Measurements from ENCODE around the gene COL23A1.

The COL23A1 gene

DNA sequence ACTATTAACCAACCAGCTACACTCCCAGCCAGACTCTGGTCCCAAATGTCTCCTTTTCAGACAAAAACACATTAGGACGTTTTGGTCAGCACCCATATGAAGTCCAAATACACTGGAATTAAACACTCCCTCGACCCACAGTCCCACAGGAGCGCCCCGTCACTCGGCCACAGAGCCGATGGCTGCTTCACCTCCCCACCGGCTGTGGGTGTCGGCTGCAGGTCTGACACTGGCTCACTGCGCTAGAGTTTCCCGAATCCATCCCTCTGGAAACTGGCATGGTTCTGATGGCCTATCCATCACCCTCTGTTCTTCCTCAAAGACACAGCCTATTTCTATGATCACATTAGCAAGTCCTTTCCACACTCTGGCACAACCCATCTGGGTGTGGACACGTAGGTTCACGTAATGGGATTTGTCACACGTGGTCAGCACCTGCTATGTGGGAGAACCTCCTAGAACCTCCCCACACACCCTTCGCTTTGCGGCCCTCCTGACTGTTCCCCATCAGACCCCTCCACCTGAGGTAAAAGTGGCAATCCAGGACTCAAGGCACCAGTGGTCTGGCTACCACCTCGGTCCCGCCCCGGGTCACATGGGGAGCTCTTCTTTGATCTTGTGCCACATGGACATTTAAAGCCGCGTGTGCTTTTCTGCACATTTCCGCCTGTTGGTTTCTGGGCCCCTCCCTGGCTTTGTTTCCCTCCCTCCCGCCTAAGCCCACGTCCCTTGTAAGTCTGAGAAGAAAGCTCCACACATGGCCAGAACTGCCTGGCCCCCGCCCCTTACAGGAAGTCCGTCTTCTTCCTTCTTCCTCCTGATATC lies 226.5 kb downstream of the COL23A1 start:
- no peak for DNase-seq (ENCODE audit: low read depth in 2 of 2)

- DNase-seq (ENCODE audit: low read depth in 2 of 2) = no peak
These were observed 228.3 kb downstream of the COL23A1 start for GRCh38 chr5:178361657-178362445.

DNA sequence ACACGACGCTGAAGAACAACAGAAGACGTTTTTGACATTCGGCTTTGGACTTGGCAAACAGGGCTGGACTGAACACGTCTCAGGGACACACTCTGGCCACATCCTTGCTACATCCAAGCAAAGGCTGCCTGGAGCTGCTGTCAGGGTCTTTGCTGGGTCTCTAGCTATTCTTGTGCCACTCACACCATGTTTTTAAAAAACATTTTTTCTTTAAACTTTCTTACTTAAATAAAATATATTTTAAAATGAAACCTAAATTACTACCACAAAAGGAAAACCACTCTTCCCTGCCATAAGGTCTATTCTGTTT lies 229.3 kb downstream of the COL23A1 start:
- DNase-seq (ENCODE audit: low read depth in 2 of 2) = no peak

- DNase-seq (ENCODE audit: low read depth in 2 of 2) = no peak
These were observed 229.8 kb downstream of the COL23A1 start for GRCh38 chr5:178360222-178360925.

DNA sequence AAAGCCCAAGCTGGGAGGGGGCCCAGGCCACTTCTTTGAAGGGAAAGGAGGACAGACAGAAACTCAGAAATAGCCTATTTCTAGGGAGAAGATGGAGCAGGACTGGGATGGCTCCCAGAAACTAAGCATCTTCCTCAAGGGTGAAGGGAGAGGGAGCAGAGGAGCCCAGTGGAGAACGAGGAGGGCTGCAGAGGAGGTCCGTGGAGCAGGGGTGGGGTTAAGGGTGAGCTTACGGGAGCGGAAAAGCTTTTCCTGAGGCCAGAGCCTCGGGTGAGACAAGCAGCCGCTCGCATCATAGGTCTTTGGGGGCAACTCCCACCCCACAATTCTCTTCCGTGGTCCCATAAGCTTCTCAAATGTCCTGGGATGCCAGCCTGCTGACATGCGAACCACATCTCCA lies 230.5 kb downstream of the COL23A1 start:
- DNase-seq (ENCODE audit: low read depth in 2 of 2) = no peak

- no peak for DNase-seq (ENCODE audit: low read depth in 2 of 2)
These were observed 232.5 kb downstream of the COL23A1 start for GRCh38 chr5:178357678-178358077.

- DNase-seq (ENCODE audit: low read depth in 2 of 2) = no peak
These were observed 233.1 kb downstream of the COL23A1 start for GRCh38 chr5:178357121-178357521.

- no peak for DNase-seq (ENCODE audit: low read depth in 2 of 2)
These were observed 233.7 kb downstream of the COL23A1 start for GRCh38 chr5:178356431-178356872.

GRCh38 chr5:178355671-178356070 lies 234.5 kb downstream of the COL23A1 start:
- no peak for DNase-seq (ENCODE audit: low read depth in 2 of 2)

DNA sequence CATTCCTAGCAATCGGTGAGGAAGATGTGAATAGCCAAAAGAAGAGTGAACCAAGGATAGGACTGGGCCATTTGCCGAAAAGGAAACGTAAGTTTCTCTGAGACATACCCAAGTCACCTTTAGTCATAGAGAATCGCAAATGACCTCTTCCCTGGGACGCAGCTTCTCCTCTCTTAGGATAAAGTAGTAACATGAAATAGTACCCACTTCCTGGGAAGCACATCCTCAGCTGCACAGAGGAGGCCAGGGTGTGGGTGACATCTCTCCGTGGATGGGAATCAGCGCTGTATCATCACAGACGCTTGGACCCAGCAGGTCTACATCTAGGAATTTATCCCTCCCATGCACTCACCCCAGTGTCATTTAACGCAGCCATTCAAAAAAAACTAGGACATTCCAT lies 236.7 kb downstream of the COL23A1 start:
- DNase-seq (ENCODE audit: low read depth in 2 of 2) = no peak

GRCh38 chr5:178352035-178352349 lies 238.2 kb downstream of the COL23A1 start:
- DNase-seq (ENCODE audit: low read depth in 2 of 2) = no peak

GRCh38 chr5:178351221-178352034 lies 238.8 kb downstream of the COL23A1 start:
- no peak for DNase-seq (ENCODE audit: low read depth in 2 of 2)

DNA sequence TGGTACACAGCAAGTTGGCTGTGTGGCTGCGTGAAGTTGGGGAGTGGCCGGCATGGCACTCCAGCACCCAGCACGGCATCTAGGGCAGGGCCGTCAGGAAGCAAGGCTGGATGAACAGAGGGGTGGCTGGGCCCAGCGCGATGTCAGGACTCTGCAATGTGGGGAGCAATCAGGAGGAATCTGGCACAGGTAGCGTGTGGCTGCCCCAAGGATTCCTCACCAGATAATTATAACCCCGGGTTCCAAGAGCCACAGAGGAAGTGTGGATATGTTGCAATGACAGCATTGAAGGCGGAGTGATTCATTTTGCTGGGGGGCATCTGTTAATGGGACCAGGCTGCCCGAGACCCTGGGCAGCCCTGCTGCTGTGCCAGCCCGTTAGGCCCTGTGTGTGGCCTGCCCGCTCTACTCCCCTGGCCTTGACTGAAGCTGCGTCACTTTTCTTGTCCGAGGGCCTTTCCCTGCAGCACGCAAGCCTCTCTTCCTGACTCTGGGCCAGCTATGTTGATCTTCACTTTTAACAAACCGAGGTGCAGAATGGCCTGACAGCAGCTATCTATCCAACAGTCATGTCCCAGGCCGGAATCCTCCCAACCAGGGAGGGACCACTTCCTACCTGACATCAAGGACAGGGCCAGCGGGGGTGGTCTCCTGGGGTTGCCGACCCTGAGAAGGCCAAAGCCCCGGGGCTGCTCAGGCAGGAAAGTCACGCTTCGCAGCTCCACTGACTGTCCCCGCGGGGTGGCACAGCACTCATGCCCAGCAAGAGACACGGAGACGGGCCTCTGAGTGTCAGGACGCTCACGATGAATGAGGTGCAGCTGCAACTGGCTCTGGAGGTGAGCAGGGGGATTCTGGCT lies 239.6 kb downstream of the COL23A1 start:
- DNase-seq (ENCODE audit: low read depth in 2 of 2) = no peak

- DNase-seq (ENCODE audit: low read depth in 2 of 2) = no peak
These were observed 240.4 kb downstream of the COL23A1 start for GRCh38 chr5:178349625-178350353.

- DNase-seq (ENCODE audit: low read depth in 2 of 2) = no peak
These were observed 241.1 kb downstream of the COL23A1 start for GRCh38 chr5:178349075-178349511.

GRCh38 chr5:178348356-178349074 lies 241.7 kb downstream of the COL23A1 start:
- DNase-seq (ENCODE audit: low read depth in 2 of 2) = no peak

DNA sequence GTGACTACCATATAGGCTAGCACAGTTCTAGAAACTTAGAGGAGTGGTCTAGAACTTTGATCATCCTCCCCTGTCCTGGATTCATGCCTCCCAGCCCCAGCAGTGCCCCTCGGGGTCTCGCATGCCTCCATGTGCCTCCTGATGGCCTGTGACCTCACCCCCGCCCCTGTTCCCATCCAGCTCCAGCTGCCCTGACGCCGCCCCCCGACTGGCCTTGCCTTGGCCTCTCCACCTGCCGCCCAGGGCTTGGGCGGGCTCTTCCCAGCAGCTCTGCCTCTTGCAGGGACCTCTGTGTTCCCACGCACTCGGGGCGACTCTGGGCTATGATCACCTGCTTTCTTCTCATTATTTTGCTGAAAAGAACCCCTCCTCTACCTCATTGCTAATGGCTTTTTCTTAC lies 242.2 kb downstream of the COL23A1 start:
- no peak for DNase-seq (ENCODE audit: low read depth in 2 of 2)

GRCh38 chr5:178346607-178347334 lies 243.4 kb downstream of the COL23A1 start:
- no peak for DNase-seq (ENCODE audit: low read depth in 2 of 2)

DNA sequence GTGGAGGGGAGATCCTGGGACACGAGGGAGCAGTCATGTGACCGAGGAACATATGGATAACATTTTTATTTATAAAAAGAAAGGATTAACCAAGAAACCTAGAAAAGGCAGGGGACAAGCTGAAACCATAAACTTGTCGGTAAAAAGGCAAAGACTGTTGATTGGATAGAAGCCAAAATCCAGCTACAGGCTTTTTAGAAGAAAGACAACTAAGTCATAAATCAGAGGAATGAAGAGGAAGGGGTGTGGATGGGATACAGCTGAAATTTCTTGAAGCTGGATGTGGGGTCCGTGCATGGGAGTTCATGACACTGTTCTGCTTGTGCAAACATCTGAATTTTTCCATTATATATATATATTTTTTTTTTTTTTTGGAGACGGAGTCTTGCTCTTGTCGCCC lies 246.9 kb downstream of the COL23A1 start:
- no peak for DNase-seq (ENCODE audit: low read depth in 2 of 2)
